HEK293 (cell line): ENCODE results near the gene CYBA.

Source experiments
- AEBP2 ChIP-seq: fragments of 450-650 bp; formaldehyde crosslinking; IDR thresholded peaks from 2 replicates; pipeline ENCODE4 v1.5.1; 2016; ENCODE audit warnings: missing biosample characterization, missing genetic modification characterization, borderline replicate concordance
- FEZF1 ChIP-seq: fragments of 450-650 bp; formaldehyde crosslinking; IDR thresholded peaks from 2 replicates; pipeline ENCODE4 v1.5.1; 2016; ENCODE audit warnings: missing biosample characterization, missing genetic modification characterization
- GLI2 ChIP-seq: fragments of 450-650 bp; formaldehyde crosslinking; IDR thresholded peaks from 2 replicates; pipeline ENCODE4; 2017; ENCODE audit warnings: missing biosample characterization, missing genetic modification characterization, low read depth, borderline replicate concordance
- GLIS1 ChIP-seq: fragments of 450-650 bp; formaldehyde crosslinking; IDR thresholded peaks from 2 replicates; pipeline ENCODE4 v1.5.1; 2016; ENCODE audit warnings: missing biosample characterization, missing genetic modification characterization
- HOXC10 ChIP-seq: sonication (generic); formaldehyde crosslinking; IDR thresholded peaks from 2 replicates; pipeline ENCODE4 v1.8.1; 2023; ENCODE audit warnings: mild to moderate bottlenecking, missing genetic modification reagents
- KLF10 ChIP-seq: fragments of 450-650 bp; IDR thresholded peaks from 2 replicates; pipeline ENCODE4 v1.5.1; 2018; ENCODE audit warnings: missing biosample characterization, mild to moderate bottlenecking, missing genetic modification characterization
- PBX3 ChIP-seq: sonication (generic); formaldehyde crosslinking; IDR thresholded peaks from 2 replicates; pipeline ENCODE4 v1.8.1; 2022; ENCODE audit warnings: mild to moderate bottlenecking, moderate library complexity, missing genetic modification reagents
- PRDM2 ChIP-seq: fragments of 450-650 bp; formaldehyde crosslinking; IDR thresholded peaks from 2 replicates; pipeline ENCODE4 v1.5.1; 2016; ENCODE audit warnings: missing biosample characterization, missing genetic modification characterization, borderline replicate concordance
- RBAK ChIP-seq: fragments of 450-650 bp; formaldehyde crosslinking; IDR thresholded peaks from 2 replicates; pipeline ENCODE4 v1.5.1; 2016; ENCODE audit warnings: missing biosample characterization, missing genetic modification characterization
- YY1 ChIP-seq: fragments of 450-650 bp; formaldehyde crosslinking; IDR thresholded peaks from 2 replicates; pipeline ENCODE4 v1.5.1; 2018; ENCODE audit warnings: missing biosample characterization, missing genetic modification characterization
- ZFP37 ChIP-seq: fragments of 450-650 bp; formaldehyde crosslinking; IDR thresholded peaks from 2 replicates; pipeline ENCODE4 v1.5.1; 2016; ENCODE audit warnings: missing biosample characterization, missing genetic modification characterization
- ZNF138 ChIP-seq: fragments of 450-650 bp; formaldehyde crosslinking; IDR thresholded peaks from 2 replicates; pipeline ENCODE4 v1.5.1; 2016; ENCODE audit warnings: missing biosample characterization, missing genetic modification characterization, borderline replicate concordance
- ZNF148 ChIP-seq: fragments of 450-650 bp; formaldehyde crosslinking; IDR thresholded peaks from 2 replicates; pipeline ENCODE4 v1.5.0; 2017; ENCODE audit warnings: missing biosample characterization, missing genetic modification characterization, borderline replicate concordance
- ZNF157 ChIP-seq: fragments of 450-650 bp; formaldehyde crosslinking; IDR thresholded peaks from 2 replicates; pipeline ENCODE4 v1.5.1; 2016; ENCODE audit warnings: missing biosample characterization, missing genetic modification characterization
- ZNF16 ChIP-seq: fragments of 450-650 bp; formaldehyde crosslinking; IDR thresholded peaks from 2 replicates; pipeline ENCODE4 v1.5.1; 2016; ENCODE audit warnings: low read depth, missing biosample characterization, missing genetic modification characterization
- ZNF18 ChIP-seq: fragments of 450-650 bp; formaldehyde crosslinking; IDR thresholded peaks from 2 replicates; pipeline ENCODE4 v1.5.1; 2016; ENCODE audit warnings: missing biosample characterization, missing genetic modification characterization
- ZNF184 ChIP-seq: fragments of 450-650 bp; IDR thresholded peaks from 2 replicates; pipeline ENCODE4 v1.5.1; 2018; ENCODE audit warnings: missing biosample characterization, mild to moderate bottlenecking, missing genetic modification characterization
- ZNF221 ChIP-seq: fragments of 450-650 bp; formaldehyde crosslinking; IDR thresholded peaks from 2 replicates; pipeline ENCODE4 v1.5.1; 2017; ENCODE audit warnings: missing biosample characterization, missing genetic modification characterization, borderline replicate concordance
- ZNF23 ChIP-seq: fragments of 450-650 bp; formaldehyde crosslinking; IDR thresholded peaks from 2 replicates; pipeline ENCODE4 v1.5.1; 2016; ENCODE audit warnings: missing biosample characterization, missing genetic modification characterization, borderline replicate concordance
- ZNF248 ChIP-seq: fragments of 450-650 bp; formaldehyde crosslinking; IDR thresholded peaks from 2 replicates; pipeline ENCODE4 v1.5.1; 2017; ENCODE audit warnings: missing biosample characterization, missing genetic modification characterization
- ZNF335 ChIP-seq: fragments of 450-650 bp; formaldehyde crosslinking; conservative IDR thresholded peaks from 2 replicates; pipeline ENCODE4 v1.5.1; 2016; ENCODE audit warnings: missing biosample characterization, missing genetic modification characterization
- ZNF548 ChIP-seq: fragments of 450-650 bp; formaldehyde crosslinking; IDR thresholded peaks from 2 replicates; pipeline ENCODE4 v1.5.1; 2016; ENCODE audit warnings: missing biosample characterization, missing genetic modification characterization
- ZNF600 ChIP-seq: fragments of 450-650 bp; formaldehyde crosslinking; IDR thresholded peaks from 2 replicates; pipeline ENCODE4 v1.5.1; 2016; ENCODE audit warnings: missing biosample characterization, missing genetic modification characterization
- ZNF704 ChIP-seq: fragments of 450-650 bp; formaldehyde crosslinking; IDR thresholded peaks from 2 replicates; pipeline ENCODE4 v1.5.1; 2016; ENCODE audit warnings: missing biosample characterization, missing genetic modification characterization
- ZNF830 ChIP-seq: fragments of 450-650 bp; IDR thresholded peaks from 2 replicates; pipeline ENCODE4 v1.5.0; 2018; ENCODE audit warnings: missing biosample characterization, missing genetic modification characterization, low read depth, mild to moderate bottlenecking, moderate library complexity

Gene CYBA

GRCh38 chr16:88662843-88663606 is 12.2 kb upstream of the CYBA start, which contains the start of gene MVD (continued):
- 0 out of 2 replicates have a peak, but pooled peaks have one; percentile 17 for TF ChIP-seq ZNF18
- peak; percentile 90 for TF ChIP-seq ZNF335 (tag by site-specific recombination)
- TF ChIP-seq PRDM2 (tag by site-specific recombination), result no peak
- no peak for TF ChIP-seq ZNF157 (tag by site-specific recombination)
- no peak for TF ChIP-seq ZNF23
- TF ChIP-seq ZNF16 (tag by site-specific recombination), result no peak
- TF ChIP-seq ZNF548 (tag by site-specific recombination), result no peak
- TF ChIP-seq PBX3 (CRISPR knock-in tag), result 0 out of 2 replicates have a peak, but pooled peaks have one; percentile 29
- TF ChIP-seq ZNF138 (tag by site-specific recombination), result no peak
- peak; percentile 98 for TF ChIP-seq GLIS1 (tag by site-specific recombination)
- 0 out of 2 replicates have a peak, but pooled peaks have one; percentile 33 for TF ChIP-seq KLF10
- TF ChIP-seq ZNF184 (tag by site-specific recombination), result no peak
- peak; percentile 66 for TF ChIP-seq FEZF1 (tag by site-specific recombination)
- TF ChIP-seq ZNF221, result no peak
- TF ChIP-seq ZNF830 (tag by site-specific recombination), result no peak
- no peak for TF ChIP-seq ZNF248 (tag by site-specific recombination)
- no peak for TF ChIP-seq GLI2
- no peak for TF ChIP-seq RBAK (tag by site-specific recombination)
- TF ChIP-seq HOXC10 (CRISPR knock-in tag), result no peak
- TF ChIP-seq ZNF148 (tag by site-specific recombination), result no peak
- no peak for TF ChIP-seq ZNF600 (tag by site-specific recombination)
- TF ChIP-seq ZNF704 (tag by site-specific recombination), result no peak
- no peak for TF ChIP-seq ZFP37
- TF ChIP-seq AEBP2 (tag by site-specific recombination), result no peak
- TF ChIP-seq YY1 (tag by site-specific recombination), result 0 out of 2 replicates have a peak, but pooled peaks have one; percentile 46
